OCI-LY3 (cell line): Measurements from ENCODE around the gene PI16.

Source experiments
- H2AFZ ChIP-seq: fragments of 200-600, 300-600 bp; shearing (Covaris generic); 2 replicates; pipeline ENCODE4 v1.6.0; 2014; ENCODE audit warnings: antibody characterized with exemption, low read depth, low read length
- H3K27ac ChIP-seq: fragments of 200-600, 300-600 bp; sonication (generic); 2 replicates; pipeline ENCODE4 v1.5.1; 2014; ENCODE audit warnings: mild to moderate bottlenecking, low read length, moderate library complexity, mixed read lengths
- H3K27me3 ChIP-seq: fragments of 200-600, 300-600 bp; sonication (generic); 2 replicates; pipeline ENCODE4 v1.6.1; 2014; ENCODE audit warnings: low read depth, low read length, mixed read lengths
- H3K36me3 ChIP-seq: fragments of 200-600, 300-600 bp; sonication (generic); replicated peaks from 2 replicates; pipeline ENCODE3; 2014; ENCODE audit warnings: low read depth, low read length, mixed read lengths
- H3K4me1 ChIP-seq: fragments of 300-600, 200-600 bp; sonication (generic); 2 replicates; pipeline ENCODE4 v1.6.1; 2014; ENCODE audit warnings: low read length, mixed read lengths
- H3K4me2 ChIP-seq: fragments of 200-600, 300-600 bp; sonication (generic); 2 replicates; pipeline ENCODE4 v1.6.1; 2014; ENCODE audit warnings: low read length, mixed read lengths
- H3K4me3 ChIP-seq: fragments of 300-600, 200-600 bp; sonication (generic); 2 replicates; pipeline ENCODE4 v1.5.1; 2014; ENCODE audit warnings: antibody characterized with exemption, mild to moderate bottlenecking, low read length, moderate library complexity
- H3K79me2 ChIP-seq: fragments of 300-600, 200-600 bp; shearing (Covaris generic); 2 replicates; pipeline ENCODE4 v1.6.1; 2014; ENCODE audit warnings: mild to moderate bottlenecking, low read length, mixed read lengths
- H3K9ac ChIP-seq: fragments of 300-600, 200-600 bp; shearing (Covaris generic); 2 replicates; pipeline ENCODE4 v1.6.0; 2014; ENCODE audit warnings: mild to moderate bottlenecking, low read length, moderate library complexity
- H3K9me3 ChIP-seq: fragments of 200-600, 300-600 bp; shearing (Covaris generic); 2 replicates; pipeline ENCODE4 v1.6.1; 2014; ENCODE audit warnings: low read length, mixed read lengths; ENCODE audit not compliant: insufficient read depth
- H4K20me1 ChIP-seq: fragments of 200-600, 300-600 bp; sonication (generic); 2 replicates; pipeline ENCODE4 v1.6.1; 2016; ENCODE audit warnings: low read length, mixed read lengths; ENCODE audit not compliant: insufficient read depth
- EZH2phosphoT487 ChIP-seq: fragments of 200-600 bp; shearing (Covaris generic); IDR thresholded peaks from 2 replicates; pipeline ENCODE4 v1.6.1; 2018; ENCODE audit warnings: antibody characterized with exemption, mixed run types, low read depth
- TF ChIP-seq, protein P1 (sequence below): fragments of 200-600, 300-600 bp; sonication (generic); IDR thresholded peaks from 2 replicates; pipeline ENCODE4 v1.5.1; 2014; ENCODE audit warnings: antibody characterized with exemption, low read length, low read depth

The PI16 gene

GRCh38 chr6:36953931-36954261 is 642 bp upstream of the PI16 start:
- Histone ChIP-seq H3K4me2 (no peak overlapping the region), H3K4me1 (no peaks in the 10 kb centered on the region), H3K9me3 (no peaks in the 10 kb centered on the region)

GRCh38 chr6:36955136-36955535 is 598 bp downstream of the PI16 start:
- Histone ChIP-seq H3K9me3 (no peaks in the 10 kb centered on the region), H3K79me2 (no peaks in the 10 kb centered on the region), H3K9ac (no peak overlapping the region), H3K4me1 (no peaks in the 10 kb centered on the region), H3K27me3 (peaks cover 4% of the 10 kb centered on the region; the same call in 1 of the 2 replicates), H2AFZ (no peak overlapping the region), H3K4me2 (no peak overlapping the region), H3K4me3 (no peak overlapping the region), H3K36me3 (no peaks in the 10 kb centered on the region), H3K27ac (no peak overlapping the region), H4K20me1 (no peaks in the 10 kb centered on the region)
- TF ChIP-seq, protein P1, sequence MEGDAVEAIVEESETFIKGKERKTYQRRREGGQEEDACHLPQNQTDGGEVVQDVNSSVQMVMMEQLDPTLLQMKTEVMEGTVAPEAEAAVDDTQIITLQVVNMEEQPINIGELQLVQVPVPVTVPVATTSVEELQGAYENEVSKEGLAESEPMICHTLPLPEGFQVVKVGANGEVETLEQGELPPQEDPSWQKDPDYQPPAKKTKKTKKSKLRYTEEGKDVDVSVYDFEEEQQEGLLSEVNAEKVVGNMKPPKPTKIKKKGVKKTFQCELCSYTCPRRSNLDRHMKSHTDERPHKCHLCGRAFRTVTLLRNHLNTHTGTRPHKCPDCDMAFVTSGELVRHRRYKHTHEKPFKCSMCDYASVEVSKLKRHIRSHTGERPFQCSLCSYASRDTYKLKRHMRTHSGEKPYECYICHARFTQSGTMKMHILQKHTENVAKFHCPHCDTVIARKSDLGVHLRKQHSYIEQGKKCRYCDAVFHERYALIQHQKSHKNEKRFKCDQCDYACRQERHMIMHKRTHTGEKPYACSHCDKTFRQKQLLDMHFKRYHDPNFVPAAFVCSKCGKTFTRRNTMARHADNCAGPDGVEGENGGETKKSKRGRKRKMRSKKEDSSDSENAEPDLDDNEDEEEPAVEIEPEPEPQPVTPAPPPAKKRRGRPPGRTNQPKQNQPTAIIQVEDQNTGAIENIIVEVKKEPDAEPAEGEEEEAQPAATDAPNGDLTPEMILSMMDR: no peak
- TF ChIP-seq EZH2phosphoT487: no peak

More at GRCh38 chr6:36953931-36954261, 642 bp upstream of the PI16 start:
- H2AFZ ChIP-seq: no peak overlapping the region
- TF ChIP-seq EZH2phosphoT487: no peak
- TF ChIP-seq, protein P1: no peak
- H3K36me3 ChIP-seq: no peaks in the 10 kb centered on the region
- H3K79me2 ChIP-seq: no peaks in the 10 kb centered on the region
- H3K27ac ChIP-seq: no peak overlapping the region
- no peak overlapping the region for H3K4me3 ChIP-seq
- H3K9ac ChIP-seq: no peak overlapping the region
- no peaks in the 10 kb centered on the region for H4K20me1 ChIP-seq
- H3K27me3 ChIP-seq: peaks cover 7% of the 10 kb centered on the region; the same call in 1 of the 2 replicates

DNA sequence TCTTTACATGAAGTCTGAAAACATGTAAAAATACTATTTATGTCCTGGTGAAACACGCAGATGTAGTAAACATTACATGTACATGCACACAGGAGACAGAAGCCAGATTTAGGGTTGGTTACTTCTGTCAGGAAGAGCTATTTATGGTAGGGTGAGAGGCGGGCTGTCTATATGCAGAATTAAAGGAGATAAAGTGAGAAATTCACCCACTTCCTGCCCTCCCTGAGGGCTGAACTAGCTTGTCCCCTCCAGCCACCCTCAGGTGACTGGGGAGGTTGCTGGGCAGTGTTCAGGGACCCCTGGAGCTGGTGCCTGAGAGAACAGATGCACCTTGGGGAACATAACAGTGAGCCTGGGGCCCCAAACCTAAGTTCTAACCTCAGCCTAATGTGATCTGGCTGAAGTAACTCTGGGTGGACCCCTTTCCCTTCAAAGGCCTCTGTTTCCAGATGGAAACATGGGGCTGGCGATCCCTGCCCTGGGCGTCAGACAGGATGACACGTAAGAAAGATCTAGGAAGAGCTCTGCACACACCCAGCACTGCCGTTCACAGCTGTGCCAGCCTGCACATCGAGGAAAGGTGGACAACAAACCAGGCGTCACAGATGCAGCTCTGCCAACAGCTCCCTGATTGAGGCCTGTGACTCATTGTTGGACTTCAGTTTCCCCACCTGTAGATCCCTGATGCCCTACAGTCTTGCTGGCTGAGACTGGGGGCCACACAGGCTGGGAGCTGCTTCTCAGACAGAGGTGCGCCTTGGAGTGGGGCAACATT is 1.3 kb downstream of the PI16 start:
- no peak overlapping the region for H3K27ac ChIP-seq
- H3K27me3 ChIP-seq: peaks cover 4% of the 10 kb centered on the region; the same call in 1 of the 2 replicates
- no peak overlapping the region for H3K4me2 ChIP-seq
- H4K20me1 ChIP-seq: no peaks in the 10 kb centered on the region
- no peaks in the 10 kb centered on the region for H3K4me1 ChIP-seq
- no peak overlapping the region for H3K9ac ChIP-seq
- no peak overlapping the region for H3K4me3 ChIP-seq
- 0 out of 2 replicates have a peak overlapping the region, but pooled peaks have one; percentile 17 for H2AFZ ChIP-seq
- no peak for TF ChIP-seq EZH2phosphoT487
- TF ChIP-seq, protein P1: no peak
- no peaks in the 10 kb centered on the region for H3K79me2 ChIP-seq
- no peaks in the 10 kb centered on the region for H3K9me3 ChIP-seq
- H3K36me3 ChIP-seq: no peaks in the 10 kb centered on the region

DNA sequence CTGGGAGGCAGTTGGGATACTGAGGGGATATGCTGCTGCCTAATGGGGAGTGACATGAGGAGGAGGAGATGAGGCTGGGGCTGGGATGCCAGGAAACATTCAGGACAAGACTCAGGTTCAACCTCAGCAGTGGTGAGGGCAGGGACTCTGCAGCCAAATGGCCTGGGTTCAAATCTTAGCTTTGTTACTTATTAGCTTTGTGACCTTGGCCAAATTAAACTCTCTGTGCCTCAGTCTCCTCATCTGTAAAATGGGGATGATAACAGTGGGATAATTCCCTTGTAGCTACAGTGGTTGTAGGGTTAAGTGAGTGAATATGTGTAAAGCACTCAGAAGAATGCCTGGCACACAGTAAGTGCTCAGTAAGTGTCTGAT is 1.9 kb downstream of the PI16 start:
- Histone ChIP-seq H3K9me3 (no peaks in the 10 kb centered on the region), H3K4me3 (no peak overlapping the region), H3K9ac (no peak overlapping the region), H3K4me1 (no peaks in the 10 kb centered on the region), H3K27ac (no peak overlapping the region), H3K79me2 (no peaks in the 10 kb centered on the region), H4K20me1 (no peaks in the 10 kb centered on the region), H3K36me3 (no peaks in the 10 kb centered on the region), H3K27me3 (peaks cover 4% of the 10 kb centered on the region; the same call in 1 of the 2 replicates), H2AFZ (no peak overlapping the region), H3K4me2 (no peak overlapping the region)
- TF ChIP-seq, protein P1: no peak
- TF ChIP-seq EZH2phosphoT487: no peak
